ENCODE data around the gene USP54. TPM values are rescaled to one million over a fixed set of nuclear protein-coding genes. Genes with fewer than 3 reads are reported as not detected.
"Not testable (repeated sequence)": the region's sequence is repeated elsewhere in the genome, so short reads cannot be mapped to it uniquely, and the experiment has no call there.

The USP54 gene
- total RNA-seq (2014; rRNA removed; shearing (Covaris generic)), result 12.4 and 15.9 TPM in 2 replicates
- 9.7 and 12.1 TPM in 2 replicates for polyA plus RNA-seq (2015; cell fraction: cytosol; rRNA removed)
- 35.2 and 37.1 TPM in 2 replicates for polyA plus RNA-seq (2015; cell fraction: nucleus; rRNA removed)

- DNase-seq (ENCODE audit: low read depth), result peak; percentile 93
Observed at GRCh38 chr10:73590881-73591799, at the start of gene USP54. USP54 (minus strand) TSS chr10:73591342; CDS start chr10:73575658, 15,684 bp downstream.

GRCh38 chr10:73639286-73639685, 48.1 kb upstream of the USP54 start:
- no peak for DNase-seq (ENCODE audit: low read depth)

- no peak for DNase-seq (ENCODE audit: low read depth)
Observed at GRCh38 chr10:73635781-73636180, 44.6 kb upstream of the USP54 start.

- DNase-seq (ENCODE audit: low read depth), result no peak
Observed at GRCh38 chr10:73634421-73634820, 43.3 kb upstream of the USP54 start.

GRCh38 chr10:73629165-73629564, 38.0 kb upstream of the USP54 start:
- no peak for DNase-seq (ENCODE audit: low read depth)

- DNase-seq (ENCODE audit: low read depth), result no peak
Observed at GRCh38 chr10:73628405-73628804, 37.3 kb upstream of the USP54 start.

GRCh38 chr10:73627300-73627699, 36.2 kb upstream of the USP54 start:
- no peak for DNase-seq (ENCODE audit: low read depth)

GRCh38 chr10:73625884-73626752, 35.0 kb upstream of the USP54 start:
- DNase-seq (ENCODE audit: low read depth), result peak; percentile 93

- DNase-seq (ENCODE audit: low read depth), result peak; percentile 34
Observed at GRCh38 chr10:73625004-73625883, 34.1 kb upstream of the USP54 start.

- no peak for DNase-seq (ENCODE audit: low read depth)
Observed at GRCh38 chr10:73623056-73623455, 31.9 kb upstream of the USP54 start.

GRCh38 chr10:73620974-73621373, 29.8 kb upstream of the USP54 start:
- DNase-seq (ENCODE audit: low read depth), result not testable (repeated sequence)

- DNase-seq (ENCODE audit: low read depth), result not testable (repeated sequence)
Observed at GRCh38 chr10:73617143-73617542, 26.0 kb upstream of the USP54 start.

GRCh38 chr10:73614720-73615119, 23.6 kb upstream of the USP54 start:
- DNase-seq (ENCODE audit: low read depth), result no peak

GRCh38 chr10:73609116-73609515, 18.0 kb upstream of the USP54 start:
- no peak for DNase-seq (ENCODE audit: low read depth)

- peak; percentile 83 for DNase-seq (ENCODE audit: low read depth)
Observed at GRCh38 chr10:73601486-73601921, 10.4 kb upstream of the USP54 start.

- peak; percentile 75 for DNase-seq (ENCODE audit: low read depth)
Observed at GRCh38 chr10:73597346-73597745, 6.2 kb upstream of the USP54 start.

GRCh38 chr10:73593812-73594211, 2.7 kb upstream of the USP54 start:
- DNase-seq (ENCODE audit: low read depth), result no peak

GRCh38 chr10:73593110-73593509, 2.0 kb upstream of the USP54 start:
- DNase-seq (ENCODE audit: low read depth), result no peak

- peak; percentile 65 for DNase-seq (ENCODE audit: low read depth)
Observed at GRCh38 chr10:73591935-73592699, 975 bp upstream of the USP54 start.

GRCh38 chr10:73589563-73590126, 1.5 kb downstream of the USP54 start:
- peak; percentile 69 for DNase-seq (ENCODE audit: low read depth)
